Neuronal stem cell (in vitro differentiated cells): ENCODE data around the gene KCNS3.

Experiments
- DNase-seq: peaks from one replicate; pipeline ENCODE4 v3.0.0-alpha.2; 2013; ENCODE audit warnings: low spot score
- H2AFZ ChIP-seq: one replicate; pipeline ENCODE4 v1.6.1; 2013; ENCODE audit warnings: mild to moderate bottlenecking, low read length, inconsistent platforms
- H2AK5ac ChIP-seq: 2 replicates; pipeline ENCODE4 v1.6.1; 2013; ENCODE audit warnings: low read depth, mild to moderate bottlenecking, inconsistent platforms, low read length, moderate library complexity, mixed read lengths
- H2BK120ac ChIP-seq: 2 replicates; pipeline ENCODE4 v1.6.1; 2013; ENCODE audit warnings: low read depth, mild to moderate bottlenecking, inconsistent platforms, low read length, moderate library complexity, mixed read lengths
- H2BK12ac ChIP-seq: one replicate; pipeline ENCODE4 v1.6.1; 2013; ENCODE audit warnings: low read length, inconsistent platforms
- H2BK15ac ChIP-seq: 2 replicates; pipeline ENCODE4 v1.6.1; 2013; ENCODE audit warnings: mild to moderate bottlenecking, low read length, inconsistent platforms, mixed read lengths
- H2BK5ac ChIP-seq: one replicate; pipeline ENCODE4 v1.6.1; 2013; ENCODE audit warnings: inconsistent platforms, mild to moderate bottlenecking, low read length, moderate library complexity
- H3K14ac ChIP-seq: one replicate; pipeline ENCODE4 v1.6.1; 2013; ENCODE audit warnings: low read length, inconsistent platforms
- H3K18ac ChIP-seq: 2 replicates; pipeline ENCODE4 v1.6.1; 2013; ENCODE audit warnings: low read length, inconsistent platforms
- H3K23ac ChIP-seq: 2 replicates; pipeline ENCODE4 v1.6.1; 2013; ENCODE audit warnings: low read depth, mild to moderate bottlenecking, mixed read lengths, low read length, inconsistent platforms; ENCODE audit not compliant: poor library complexity
- H3K27ac ChIP-seq: replicated peaks from 3 replicates; pipeline ENCODE4 v1.5.1; 2013; ENCODE audit warnings: low read length, inconsistent platforms
- H3K27me3 ChIP-seq, 3 experiments: 2 replicates each; pipeline ENCODE4 v1.6.1; 2013; ENCODE audit warnings: low read length in 3 of 3, mild to moderate bottlenecking in 2 of 3, inconsistent platforms in 1 of 3, low read depth in 1 of 3, mixed read lengths in 1 of 3, moderate library complexity in 1 of 3; ENCODE audit not compliant: control insufficient read depth in 3 of 3, insufficient read depth in 3 of 3
- H3K36me3 ChIP-seq, 2 donors: replicated peaks in 1 of 2; 2 replicates each; pipeline ENCODE4 v1.6.1; 2013; ENCODE audit warnings: low read length in 2 of 2; ENCODE audit not compliant: control insufficient read depth in 2 of 2, insufficient read depth in 2 of 2
- H3K4ac ChIP-seq: 2 replicates; pipeline ENCODE4 v1.6.1; 2013; ENCODE audit warnings: inconsistent platforms, mild to moderate bottlenecking, low read length, moderate library complexity
- H3K4me1 ChIP-seq, 2 donors: 1 replicate in 1 of 2; 2 replicates in 1 of 2; pipeline ENCODE4 v1.6.1; 2013; ENCODE audit warnings: low read length in 2 of 2, low read depth in 1 of 2; ENCODE audit not compliant: control insufficient read depth in 2 of 2, insufficient read depth in 1 of 2
- H3K4me2 ChIP-seq: one replicate; pipeline ENCODE4 v1.6.1; 2013; ENCODE audit warnings: mild to moderate bottlenecking, low read length, inconsistent platforms; ENCODE audit not compliant: insufficient read depth, poor library complexity, severe bottlenecking
- H3K4me3 ChIP-seq, 2 donors: 2 replicates each; pipeline ENCODE4 v1.5.1; 2013; ENCODE audit warnings: low read length in 2 of 2, mild to moderate bottlenecking in 2 of 2, inconsistent platforms in 1 of 2, moderate library complexity in 1 of 2
- H3K79me1 ChIP-seq: one replicate; pipeline ENCODE4 v1.6.1; 2013; ENCODE audit warnings: low read depth, mild to moderate bottlenecking, inconsistent platforms, low read length, moderate library complexity
- H3K9ac ChIP-seq: one replicate; pipeline ENCODE4 v1.6.1; 2013; ENCODE audit warnings: mild to moderate bottlenecking, low read depth, low read length, inconsistent platforms; ENCODE audit not compliant: poor library complexity
- H3K9me3 ChIP-seq, 2 donors: replicated peaks in 1 of 2; 2 replicates each; pipeline versions ENCODE3 to v1.6.1; 2013; ENCODE audit warnings: low read length in 2 of 2, mild to moderate bottlenecking in 2 of 2, inconsistent platforms in 1 of 2, low read depth in 1 of 2, mixed read lengths in 1 of 2, moderate library complexity in 1 of 2; ENCODE audit not compliant: control insufficient read depth in 2 of 2, insufficient read depth in 1 of 2
- H4K8ac ChIP-seq: one replicate; pipeline ENCODE4 v1.6.1; 2013; ENCODE audit warnings: low read depth, mild to moderate bottlenecking, inconsistent platforms, low read length, moderate library complexity
- H4K91ac ChIP-seq: one replicate; pipeline ENCODE4 v1.6.1; 2013; ENCODE audit warnings: low read length, low read depth, mild to moderate bottlenecking, inconsistent platforms; ENCODE audit not compliant: poor library complexity
- WGBS, 2 donors: extraction: QIAGEN DNeasy Blood & Tissue Kit; methylation state at CpG; one replicate each; pipeline ENCODE4 v1.1.7; 2013; ENCODE audit warnings: missing lambda C conversion rate in 2 of 2, mixed read lengths in 1 of 2; ENCODE audit not compliant: insufficient read length in 2 of 2, insufficient replicate concordance in 1 of 2; ENCODE audit errors: extremely low coverage in 2 of 2; 5-methylcytosine and 5-hydroxymethylcytosine counted together

The KCNS3 gene

DNA sequence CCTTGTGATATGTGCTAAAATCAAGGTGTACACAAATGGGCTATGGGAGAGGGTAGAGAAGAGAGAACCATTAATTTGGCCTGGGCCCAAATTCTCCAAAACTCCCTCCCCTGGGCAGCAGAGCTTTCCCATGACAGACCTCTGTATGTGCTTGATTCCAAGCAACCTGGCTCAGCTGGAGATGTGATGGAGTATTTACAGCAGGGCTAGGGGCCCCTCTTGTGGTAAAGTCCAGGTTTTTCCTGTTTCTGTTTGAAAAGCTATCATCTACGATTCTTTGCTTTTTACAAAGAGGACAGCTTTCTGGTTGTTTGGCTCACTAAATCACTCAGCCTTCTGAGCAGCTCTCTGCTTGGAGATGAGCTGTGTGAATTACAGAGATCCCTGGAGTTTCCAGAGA is 40.3 kb downstream of the KCNS3 start:
- Histone ChIP-seq H3K4me1 (peaks cover 0 to 4% of the 10 kb centered on the region in 2 donors), H3K9me3 (no peaks in the 10 kb centered on the region), H2BK5ac (no peak overlapping the region), H3K4ac (no peak overlapping the region), H3K4me3 (no peak overlapping the region), H3K27ac (no peak overlapping the region), H4K91ac (no peak overlapping the region), H3K18ac (no peak overlapping the region), H2AFZ (no peak overlapping the region), H3K4me2 (no peak overlapping the region), H3K27me3 (no peaks in the 10 kb centered on the region), H2BK12ac (no peak overlapping the region), H3K79me1 (no peaks in the 10 kb centered on the region), H2BK120ac (no peak overlapping the region), H3K14ac (no peak overlapping the region), H3K23ac (no peak overlapping the region), H2BK15ac (no peak overlapping the region), H2AK5ac (no peak overlapping the region), H4K8ac (no peak overlapping the region), H3K9ac (no peak overlapping the region), H3K36me3 (peaks cover 0 to 3% of the 10 kb centered on the region in 2 donors)
- DNase-seq = no peak
- no CpG with 5 or more reads among the region's 1 CpG for WGBS, 2 donors

DNA sequence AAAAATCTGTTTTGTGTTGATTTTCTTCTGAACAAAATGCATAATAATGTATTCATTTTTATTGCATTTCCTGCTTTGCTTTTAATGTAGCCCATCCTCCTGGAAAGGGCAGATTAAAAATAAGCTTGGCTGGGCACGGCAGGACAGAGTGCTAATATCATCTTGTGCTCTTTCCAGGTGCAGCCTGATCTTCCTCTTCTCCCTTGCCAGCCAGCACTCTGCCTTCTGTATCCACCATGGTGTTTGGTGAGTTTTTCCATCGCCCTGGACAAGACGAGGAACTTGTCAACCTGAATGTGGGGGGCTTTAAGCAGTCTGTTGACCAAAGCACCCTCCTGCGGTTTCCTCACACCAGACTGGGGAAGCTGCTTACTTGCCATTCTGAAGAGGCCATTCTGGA is 52.3 kb downstream of the KCNS3 start:
- no peak overlapping the region for H3K4me3 ChIP-seq
- no peaks in the 10 kb centered on the region for H3K4me1 ChIP-seq
- H3K23ac ChIP-seq = no peak overlapping the region
- H3K4me2 ChIP-seq = no peak overlapping the region
- H4K8ac ChIP-seq = no peak overlapping the region
- no peak overlapping the region for H2AK5ac ChIP-seq
- H3K27me3 ChIP-seq = no peaks in the 10 kb centered on the region
- no peak overlapping the region for H2BK5ac ChIP-seq
- peaks cover 0 to 5% of the 10 kb centered on the region in 2 donors for H3K36me3 ChIP-seq
- no peak overlapping the region for H3K9ac ChIP-seq
- no peak overlapping the region for H2BK15ac ChIP-seq
- H2BK120ac ChIP-seq = no peak overlapping the region
- no peak overlapping the region for H3K14ac ChIP-seq
- H3K27ac ChIP-seq = no peak overlapping the region
- H3K4ac ChIP-seq = no peak overlapping the region
- H3K79me1 ChIP-seq = no peaks in the 10 kb centered on the region
- H2AFZ ChIP-seq = no peak overlapping the region
- H3K18ac ChIP-seq = no peak overlapping the region
- no peak for DNase-seq
- no peak overlapping the region for H2BK12ac ChIP-seq
- WGBS, 2 donors = no CpG with 5 or more reads among the region's 4 CpGs
- no peak overlapping the region for H4K91ac ChIP-seq
- no peaks in the 10 kb centered on the region for H3K9me3 ChIP-seq

DNA sequence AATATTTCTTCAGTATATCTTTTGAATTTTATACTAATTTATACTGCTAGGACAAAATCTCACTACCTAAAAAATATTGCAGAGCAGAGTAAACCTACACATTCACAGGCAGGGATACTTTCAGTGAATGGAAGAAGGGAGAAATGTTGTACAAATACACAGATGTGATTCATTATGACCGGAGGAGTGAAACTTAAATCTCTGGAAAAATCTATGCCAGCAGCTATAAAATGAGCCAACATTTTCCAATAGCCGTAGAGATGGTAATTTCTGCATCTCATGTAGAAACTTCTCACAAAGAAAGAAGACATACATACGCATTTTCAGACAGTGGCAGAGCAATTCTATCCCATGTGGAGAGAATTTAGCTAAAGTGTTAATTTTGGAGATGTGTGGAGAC is 54.8 kb downstream of the KCNS3 start:
- Histone ChIP-seq H2AFZ (no peak overlapping the region), H2BK5ac (no peak overlapping the region), H3K14ac (no peak overlapping the region), H3K9ac (no peak overlapping the region), H3K4me1 (no peaks in the 10 kb centered on the region), H4K91ac (no peak overlapping the region), H3K23ac (no peak overlapping the region), H3K4me3 (no peak overlapping the region), H2BK120ac (no peak overlapping the region), H3K27me3 (no peaks in the 10 kb centered on the region), H3K27ac (no peak overlapping the region), H3K36me3 (peaks cover 0 to 5% of the 10 kb centered on the region in 2 donors), H3K18ac (no peak overlapping the region), H2BK12ac (no peak overlapping the region), H3K79me1 (no peaks in the 10 kb centered on the region), H2BK15ac (no peak overlapping the region), H3K4me2 (no peak overlapping the region), H3K4ac (no peak overlapping the region), H2AK5ac (no peak overlapping the region), H3K9me3 (peaks cover 0 to 1% of the 10 kb centered on the region in 2 donors), H4K8ac (no peak overlapping the region)
- WGBS, 2 donors = no CpG with 5 or more reads among the region's 3 CpGs
- DNase-seq = no peak

DNA sequence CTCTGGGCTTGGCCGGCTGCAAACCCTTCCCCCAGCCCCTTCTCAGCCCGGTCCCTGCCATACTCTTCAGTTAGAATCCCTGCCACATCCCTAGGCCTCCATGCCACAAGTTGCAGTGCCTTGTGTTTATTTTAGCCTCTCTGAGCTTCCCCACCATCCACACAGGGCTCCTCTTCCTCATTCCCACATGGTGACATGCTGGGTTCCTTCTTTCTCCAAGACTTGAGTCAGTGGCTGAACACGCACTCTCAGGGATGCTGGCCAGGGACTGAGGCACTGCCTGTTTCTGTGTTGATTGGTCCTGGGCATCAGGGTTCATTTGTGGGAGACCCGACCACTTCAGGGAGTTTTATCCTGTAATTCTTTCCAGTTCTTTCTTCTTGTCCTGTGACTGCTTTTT is 56.3 kb downstream of the KCNS3 start:
- Histone ChIP-seq H3K4me1 (no peaks in the 10 kb centered on the region), H3K4ac (no peak overlapping the region), H3K79me1 (no peaks in the 10 kb centered on the region), H3K9me3 (peaks cover 0 to 2% of the 10 kb centered on the region in 2 donors), H4K91ac (no peak overlapping the region), H3K9ac (no peak overlapping the region), H3K27ac (no peak overlapping the region), H3K18ac (no peak overlapping the region), H3K27me3 (no peaks in the 10 kb centered on the region), H3K14ac (no peak overlapping the region), H3K36me3 (peaks cover 0 to 5% of the 10 kb centered on the region in 2 donors), H2AK5ac (no peak overlapping the region), H4K8ac (no peak overlapping the region), H3K4me3 (no peak overlapping the region), H2AFZ (no peak overlapping the region), H2BK120ac (no peak overlapping the region), H2BK12ac (no peak overlapping the region), H2BK5ac (no peak overlapping the region), H2BK15ac (no peak overlapping the region), H3K4me2 (no peak overlapping the region), H3K23ac (no peak overlapping the region)
- DNase-seq = no peak
- WGBS, 2 donors = no CpG with 5 or more reads among the region's 4 CpGs
